Measurements from ENCODE around the gene BRPF1. TPM values are rescaled to one million over a fixed set of nuclear protein-coding genes. Genes with fewer than 3 reads are reported as not detected.
"Not testable (repeated sequence)": the region's sequence is repeated elsewhere in the genome, so short reads cannot be mapped to it uniquely, and the experiment has no call there.

Gene BRPF1
- polyA plus RNA-seq, 12 donors = 9.8 to 17.9 (median 12.3) TPM; not detected in 1

DNA sequence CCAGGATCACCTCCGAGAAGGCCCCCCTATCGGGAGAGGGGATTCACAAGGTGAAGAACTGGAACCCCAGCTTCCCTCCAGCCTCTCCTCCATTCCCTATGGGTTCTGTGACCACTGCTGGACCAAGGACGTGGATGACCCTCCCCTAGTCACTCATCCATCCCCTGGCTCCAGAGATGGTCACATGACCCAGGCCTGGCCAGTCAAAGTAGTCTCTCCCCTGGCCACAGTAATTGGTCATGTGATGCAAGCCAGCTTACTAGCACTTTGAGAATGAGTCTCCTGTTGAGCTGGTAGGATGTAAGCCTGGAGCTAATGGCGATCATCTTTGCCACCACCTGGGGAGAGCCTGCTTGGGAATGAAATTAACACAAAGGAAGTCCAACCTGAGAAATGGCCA lies 34.3 kb downstream of the BRPF1 start:
- no peak for DNase-seq

DNA sequence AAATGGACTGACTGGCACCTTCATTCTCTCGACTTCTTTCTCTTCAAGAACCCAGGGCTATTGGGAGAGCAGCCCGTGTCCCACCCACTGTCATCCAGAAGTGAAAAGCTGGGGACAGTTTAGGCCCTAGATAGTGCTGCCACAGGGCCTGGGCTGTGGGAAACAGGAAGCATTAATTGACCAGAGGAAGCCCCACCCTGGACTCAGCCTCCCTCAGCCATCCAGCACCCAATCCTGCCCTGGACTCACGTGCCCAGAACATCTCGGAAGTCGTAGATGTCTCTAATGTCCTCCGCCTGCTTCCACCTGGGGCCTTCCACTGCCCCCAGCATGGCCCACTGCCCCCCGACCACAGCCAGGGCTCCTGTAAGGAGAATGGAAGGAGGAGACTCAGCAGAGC lies 35.9 kb downstream of the BRPF1 start:
- no peak for DNase-seq

DNA sequence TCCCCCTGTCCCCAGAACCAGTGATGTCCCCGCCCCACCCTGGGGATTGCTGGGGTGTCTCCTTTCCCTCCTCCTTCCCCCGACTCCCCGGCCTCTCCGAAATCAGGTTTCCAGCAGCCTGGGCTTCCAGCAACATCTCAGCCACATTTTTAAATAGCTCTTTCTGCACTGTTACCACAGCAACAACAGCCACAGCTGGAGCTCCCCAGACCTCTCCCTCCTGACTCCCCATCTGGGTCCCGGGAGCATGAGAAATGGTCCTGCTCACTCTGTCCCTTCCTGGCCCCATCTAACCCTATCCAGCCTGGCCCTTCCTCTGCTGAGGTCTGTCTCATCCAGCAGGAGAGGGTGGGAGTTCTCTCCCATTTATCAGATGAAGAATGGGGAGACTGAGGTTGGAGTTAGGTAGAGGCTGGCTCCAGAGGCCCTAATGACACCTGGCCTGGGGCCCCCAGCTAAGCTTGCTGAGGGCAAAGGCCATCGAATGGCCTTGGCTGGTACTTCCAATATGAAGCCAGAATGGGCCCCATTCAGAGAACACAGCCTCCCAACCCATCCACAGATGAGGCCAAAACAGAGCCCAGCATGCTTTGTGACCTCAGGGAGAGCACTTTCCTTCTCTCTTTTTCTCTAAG lies 36.7 kb downstream of the BRPF1 start:
- DNase-seq = no peak

DNA sequence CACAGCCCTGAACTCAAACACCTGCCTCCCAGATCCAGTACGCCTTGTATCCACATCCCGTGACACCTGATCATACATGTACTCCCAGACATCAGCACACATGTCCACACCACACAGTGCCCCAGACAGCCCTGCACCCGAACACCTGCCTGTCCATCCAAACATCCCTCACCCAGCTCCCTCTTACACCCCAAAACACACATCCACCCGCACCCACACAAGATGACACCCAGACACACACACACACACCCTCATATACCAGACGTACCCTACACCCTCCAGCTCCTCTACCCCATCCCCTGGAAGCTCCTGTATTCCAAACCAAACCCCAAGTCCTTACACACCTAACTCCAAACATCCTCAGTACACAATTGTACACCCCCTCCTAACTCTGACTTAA lies 37.5 kb downstream of the BRPF1 start:
- DNase-seq = no peak

DNA sequence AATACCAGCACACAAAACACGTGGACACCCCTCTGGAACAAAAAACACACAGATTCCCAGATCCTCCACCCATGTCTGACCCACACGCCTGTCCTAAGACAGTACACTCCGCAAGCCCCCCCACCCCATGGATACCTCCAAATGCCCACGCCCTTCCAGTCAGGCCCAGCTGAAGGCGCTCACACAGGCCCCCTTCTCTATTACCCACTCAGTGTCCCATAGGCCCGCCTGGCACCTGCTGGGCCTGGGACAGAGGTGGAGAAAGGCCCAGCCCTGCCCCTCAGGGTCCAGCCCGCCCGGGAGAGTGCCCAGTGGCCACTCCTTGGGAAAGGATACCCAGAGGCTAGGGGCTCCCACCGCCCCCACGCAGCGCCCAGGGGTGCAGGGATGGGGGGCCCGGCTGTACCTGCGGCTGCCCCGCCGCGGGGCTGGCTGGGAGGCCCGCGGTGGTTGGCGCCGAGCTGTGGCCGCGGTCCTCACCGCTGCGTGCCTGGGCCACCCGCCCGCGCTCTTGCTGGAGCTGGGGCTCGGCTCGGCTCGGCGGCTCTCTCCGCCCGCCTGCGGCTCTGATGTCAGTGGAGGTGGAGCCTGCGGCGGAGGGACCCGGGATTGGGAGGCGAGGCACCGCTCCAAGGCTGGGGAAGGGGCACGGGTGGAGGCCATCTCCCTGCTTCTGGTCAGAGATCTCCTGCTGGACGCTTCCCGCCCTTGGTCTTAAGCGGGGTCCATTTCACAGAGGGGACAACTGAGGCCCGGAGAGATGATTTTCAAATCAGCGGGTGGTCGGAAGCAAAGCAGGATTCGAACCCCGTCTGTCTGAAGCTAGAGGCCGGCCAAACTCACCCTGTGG lies 38.1 kb downstream of the BRPF1 start, which contains the start of gene CAMK1:
CAMK1 (minus strand) TSS at position 522 of the 850 bp plus-strand sequence. CDS start 2,198 bp downstream, outside the sequence.
- DNase-seq = peak; percentile 80

DNA sequence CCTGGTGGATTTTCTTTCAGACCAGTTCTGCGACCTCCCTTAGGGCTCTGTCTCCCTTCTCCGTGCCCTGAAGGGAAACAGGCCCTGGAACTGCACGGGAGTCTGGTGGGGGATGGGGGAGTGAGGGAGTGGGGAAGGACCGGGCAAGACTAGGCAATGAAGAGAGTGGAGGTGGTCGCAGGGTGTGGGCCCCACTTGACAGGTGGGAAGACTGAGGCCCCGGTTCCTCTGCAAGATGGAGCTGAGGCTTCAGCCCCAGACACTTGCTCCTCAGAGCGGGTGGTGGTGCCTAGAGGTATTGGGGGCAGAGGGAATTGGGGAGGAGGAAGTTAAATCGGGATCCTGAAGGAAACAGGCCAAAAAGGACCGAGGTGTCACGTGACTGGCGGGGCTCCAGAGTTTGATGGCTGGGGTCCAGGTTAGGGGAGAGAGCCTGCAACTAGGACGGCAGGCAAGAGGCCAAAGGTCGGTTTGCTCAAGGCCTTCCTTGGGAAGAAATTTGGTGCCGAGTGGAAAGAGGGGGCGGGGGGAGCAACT lies 38.8 kb downstream of the BRPF1 start:
- peak; percentile 79 for DNase-seq

DNA sequence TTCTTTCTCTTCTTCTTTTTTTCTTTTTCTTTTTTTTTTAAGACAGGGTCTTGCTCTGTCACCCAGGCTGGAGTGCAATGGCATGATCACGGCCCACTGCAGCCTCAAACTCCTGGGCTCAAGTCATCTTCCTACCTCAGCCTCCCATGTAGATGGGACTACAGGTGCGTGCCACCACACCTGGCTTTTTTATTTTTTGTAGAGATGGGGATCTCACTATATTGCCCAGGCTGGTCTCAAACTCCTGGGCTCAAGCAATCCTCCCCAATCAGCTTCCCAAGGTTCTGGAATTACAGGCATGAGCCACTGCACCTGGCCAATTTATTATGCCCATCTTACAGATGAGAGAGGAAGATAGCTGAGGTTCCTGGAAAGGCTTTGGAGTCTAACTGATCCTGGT lies 39.5 kb downstream of the BRPF1 start:
- not testable (repeated sequence) for DNase-seq

DNA sequence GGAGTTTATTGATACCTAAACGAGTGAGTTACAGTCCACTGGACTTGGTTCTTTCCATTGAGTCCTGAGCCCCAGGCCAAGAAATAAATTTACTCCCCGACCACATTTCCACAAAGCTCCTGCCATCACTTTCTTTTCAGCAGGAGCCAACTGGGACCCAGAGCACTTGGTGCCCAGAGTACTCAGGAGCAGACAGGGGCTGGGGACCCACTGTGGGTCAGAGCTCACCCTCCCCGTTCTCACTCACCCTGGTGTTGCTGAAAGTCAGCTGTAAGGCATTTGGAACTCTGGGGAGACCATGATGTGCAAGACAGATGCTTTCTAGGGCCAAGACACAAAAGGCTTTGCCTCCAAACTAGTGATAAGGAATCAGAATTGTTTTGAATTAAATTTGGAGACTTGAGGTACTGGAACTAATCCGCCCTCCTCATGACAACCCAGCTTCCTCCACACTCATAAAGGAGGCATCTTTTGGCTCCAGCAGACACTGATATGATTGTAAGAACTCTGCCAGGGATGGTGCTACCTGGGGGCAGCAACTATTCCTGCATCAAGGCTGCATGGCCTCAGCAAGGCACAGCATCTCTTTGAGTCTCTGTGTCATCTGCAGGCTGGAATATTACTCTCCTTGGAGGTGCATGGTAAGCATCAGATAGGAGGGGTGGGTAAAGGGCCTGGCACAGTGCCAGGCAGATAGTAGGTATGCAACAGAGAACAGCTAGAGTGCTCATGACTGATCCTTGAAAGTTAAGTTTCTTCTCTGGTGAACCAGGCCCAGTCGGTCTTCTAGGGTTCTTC lies 45.6 kb downstream of the BRPF1 start:
- no peak for DNase-seq

DNA sequence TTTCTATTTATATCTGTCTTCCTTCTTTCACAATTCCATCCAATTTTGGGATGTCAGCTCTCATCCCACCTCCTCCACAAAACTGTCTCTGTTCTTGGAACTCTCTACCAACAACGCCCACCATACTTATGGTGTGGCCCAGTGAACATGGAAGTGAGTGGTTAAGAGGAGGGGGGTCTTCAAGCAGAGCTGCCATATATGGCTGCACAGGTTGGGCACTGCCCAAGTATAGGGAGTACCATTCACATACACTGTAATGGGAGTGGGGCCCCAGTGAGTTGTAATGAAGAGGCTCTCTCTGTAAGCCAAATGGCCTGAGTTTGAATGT lies 46.1 kb downstream of the BRPF1 start:
- DNase-seq = no peak

DNA sequence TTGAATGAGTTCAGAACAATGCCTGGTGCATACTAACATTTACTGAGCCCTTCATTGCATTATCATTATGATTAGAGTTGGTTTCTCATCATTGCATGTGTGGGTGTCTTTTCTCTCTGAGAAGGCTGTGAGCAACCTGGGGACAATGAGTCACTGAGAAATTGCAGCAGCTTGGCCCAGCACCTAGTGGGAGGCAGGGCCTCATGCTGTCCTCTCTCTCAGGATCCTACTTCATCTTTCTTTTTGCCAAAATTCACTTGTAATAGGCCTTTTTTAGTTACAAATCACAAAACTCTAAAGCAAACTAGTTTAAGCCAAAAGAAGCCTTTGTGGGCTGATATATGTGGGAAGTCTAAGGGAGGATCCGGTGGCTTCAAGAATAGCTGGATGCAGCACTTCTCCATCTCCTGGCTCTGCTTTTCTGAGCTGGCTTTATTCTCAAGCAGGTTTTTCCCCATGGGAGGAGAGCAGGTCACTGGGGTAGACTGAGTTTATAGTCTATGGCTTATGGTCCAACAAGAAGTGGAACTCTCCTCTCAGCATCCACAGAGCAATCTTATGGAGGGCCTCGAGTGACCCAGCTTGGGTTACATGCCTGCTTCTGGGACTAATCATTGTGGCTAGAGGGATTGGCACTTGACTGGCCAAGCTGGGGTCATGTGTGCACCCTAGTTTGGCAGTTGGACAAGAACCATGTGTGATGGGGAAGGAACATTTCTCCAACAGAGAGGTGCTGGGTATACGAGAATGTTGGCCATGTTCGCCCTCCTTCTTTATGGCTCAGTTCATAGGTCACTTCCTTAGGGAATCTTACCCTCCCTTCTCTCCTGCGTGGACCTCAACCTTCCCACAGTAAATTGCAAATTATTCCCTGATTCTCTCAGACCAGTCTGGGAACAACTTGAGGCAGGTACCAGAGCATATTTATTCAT lies 46.9 kb downstream of the BRPF1 start:
- no peak for DNase-seq

DNA sequence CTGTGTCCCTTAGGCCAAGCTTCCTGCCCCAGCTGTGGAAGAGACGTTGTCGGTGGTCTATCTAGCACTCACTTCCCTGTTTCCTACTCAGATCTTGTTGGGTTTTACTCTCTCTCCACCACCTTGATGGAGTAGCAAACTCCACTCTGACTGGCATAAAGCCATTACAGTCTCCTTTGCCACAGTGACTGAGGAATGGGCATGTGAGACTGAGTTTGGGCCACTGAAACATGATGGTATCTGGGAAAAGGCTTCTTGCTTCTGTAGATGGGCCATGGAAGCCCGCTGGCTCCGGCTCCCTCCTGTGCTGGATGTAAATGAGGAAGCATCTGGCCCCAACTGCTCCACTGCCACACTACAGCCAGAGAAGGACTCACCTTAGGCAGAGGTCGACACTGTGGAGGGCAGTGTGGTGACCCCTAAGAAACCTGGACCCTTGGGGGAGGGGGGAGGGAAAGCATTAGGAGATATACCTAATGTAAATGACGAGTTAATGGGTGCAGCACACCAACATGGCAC lies 47.6 kb downstream of the BRPF1 start:
- no peak for DNase-seq

DNA sequence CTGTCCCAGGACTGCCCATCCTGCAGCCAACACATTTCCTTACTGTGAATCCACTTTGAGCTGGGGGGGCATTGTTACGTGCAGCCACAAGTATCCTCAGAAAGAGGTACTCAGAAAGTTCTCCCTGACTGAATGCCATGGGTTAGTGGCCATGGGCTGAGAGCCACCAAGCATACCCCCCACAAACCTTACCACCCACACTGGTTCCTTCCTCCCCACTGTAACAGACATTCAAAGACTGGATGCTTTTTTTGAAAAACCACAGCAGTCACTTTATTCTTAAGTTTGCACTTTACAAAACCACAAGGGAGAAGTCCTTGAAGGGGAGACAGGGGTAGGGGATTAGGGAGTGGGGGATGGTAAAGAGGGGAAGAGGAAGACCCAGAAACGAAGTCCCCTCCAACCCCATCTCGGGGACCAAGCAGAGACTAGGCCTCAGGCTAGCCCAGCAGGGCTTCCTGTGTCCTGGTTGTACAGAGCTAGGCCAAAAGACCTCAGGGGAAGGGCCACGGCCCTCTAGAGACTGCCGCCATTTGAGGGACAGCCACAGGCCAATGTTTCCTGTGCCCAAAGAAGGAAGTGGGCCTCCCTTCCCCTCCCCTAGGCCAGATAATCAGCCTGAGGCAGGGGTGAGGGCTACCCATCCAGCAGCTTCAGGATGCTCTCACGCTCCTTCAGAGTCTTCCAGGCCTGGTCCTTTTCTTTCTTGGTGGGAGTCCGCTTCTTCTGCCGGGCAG lies 48.4 kb downstream of the BRPF1 start:
- no peak for DNase-seq

DNA sequence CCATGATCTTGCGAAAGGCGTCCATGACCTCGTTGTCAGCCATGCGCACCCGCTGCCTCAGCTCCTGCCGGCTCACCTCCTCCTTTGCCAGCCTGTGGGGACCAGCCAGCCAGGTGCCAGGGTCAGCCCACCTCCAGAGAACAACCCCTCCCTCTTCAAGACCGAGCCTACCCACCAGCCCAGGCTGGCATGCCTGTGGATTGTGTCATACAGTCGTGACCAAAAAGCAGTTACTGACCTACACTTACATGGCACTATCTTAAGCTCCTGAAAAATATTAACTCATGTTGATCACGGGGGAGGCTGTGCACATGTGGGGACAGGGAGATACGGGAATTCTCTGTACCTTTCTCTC lies 48.9 kb downstream of the BRPF1 start:
- DNase-seq = no peak

DNA sequence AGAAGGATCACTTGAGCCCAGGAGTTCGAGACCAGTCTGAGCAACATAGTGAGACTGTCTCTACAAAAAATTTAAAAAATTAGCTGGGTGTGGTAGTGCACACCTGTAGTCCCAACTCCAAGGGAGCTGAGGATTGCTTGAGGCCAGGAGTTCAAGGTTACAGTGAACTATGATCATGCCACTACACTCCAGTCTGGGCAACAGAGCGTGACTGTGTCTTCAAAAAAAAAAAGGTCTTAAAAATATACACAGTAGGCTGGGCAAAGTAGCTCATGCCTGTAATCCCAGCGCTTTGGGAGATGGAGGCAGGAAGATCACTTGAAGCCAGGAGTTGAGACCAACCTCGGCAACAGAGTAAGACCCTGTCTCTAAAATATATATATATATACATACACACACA lies 49.4 kb downstream of the BRPF1 start:
- no peak for DNase-seq

DNA sequence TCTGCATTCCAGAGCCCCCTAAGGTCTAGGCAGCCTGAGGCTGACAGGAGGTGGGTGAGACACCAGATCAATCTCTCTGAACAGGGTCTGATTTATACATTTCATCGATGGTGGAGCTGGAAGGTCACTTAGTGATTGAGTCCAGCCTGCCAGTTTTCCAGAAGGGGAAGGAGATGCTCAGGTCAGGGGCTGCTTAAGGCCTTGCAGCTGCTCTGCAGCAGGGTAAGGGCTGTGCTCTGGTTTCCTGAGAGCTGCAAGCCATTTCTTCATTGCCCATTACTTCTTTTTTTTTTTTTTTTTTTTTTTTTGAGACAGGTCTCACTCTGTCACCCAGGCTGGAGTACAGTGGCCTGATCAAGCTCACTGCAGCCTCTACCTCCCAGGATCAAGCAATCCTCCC lies 50.0 kb downstream of the BRPF1 start:
- DNase-seq = no peak

DNA sequence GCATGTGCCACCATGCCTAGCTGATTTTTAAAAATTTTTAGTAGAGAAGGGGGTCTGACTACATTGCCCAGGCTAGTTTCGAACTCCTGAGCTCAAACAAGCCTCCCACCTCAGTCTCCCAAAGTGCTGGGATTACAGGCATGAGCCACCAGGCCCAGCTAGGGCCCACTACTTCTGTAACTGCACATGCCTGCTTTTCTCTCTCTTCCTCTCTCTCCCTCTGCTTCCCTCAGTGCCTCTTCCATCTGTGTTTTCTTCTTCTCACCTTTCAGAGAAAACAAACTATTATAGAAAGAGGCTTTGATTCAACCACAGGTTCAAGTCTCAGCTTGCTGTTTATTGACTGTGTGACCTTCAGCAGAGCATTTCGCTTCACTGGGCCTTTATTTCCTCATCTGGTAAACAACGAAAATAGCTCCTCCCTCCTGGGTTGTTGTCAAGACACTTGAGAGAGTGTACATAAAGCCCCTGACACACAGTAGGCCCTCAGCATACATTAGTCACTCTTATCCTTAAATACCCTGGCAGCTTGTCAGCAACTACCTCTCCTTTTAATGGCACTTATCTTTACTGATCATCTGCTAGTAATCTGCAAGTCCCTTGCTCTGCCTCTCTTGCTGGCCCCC lies 50.6 kb downstream of the BRPF1 start:
- DNase-seq = no peak

DNA sequence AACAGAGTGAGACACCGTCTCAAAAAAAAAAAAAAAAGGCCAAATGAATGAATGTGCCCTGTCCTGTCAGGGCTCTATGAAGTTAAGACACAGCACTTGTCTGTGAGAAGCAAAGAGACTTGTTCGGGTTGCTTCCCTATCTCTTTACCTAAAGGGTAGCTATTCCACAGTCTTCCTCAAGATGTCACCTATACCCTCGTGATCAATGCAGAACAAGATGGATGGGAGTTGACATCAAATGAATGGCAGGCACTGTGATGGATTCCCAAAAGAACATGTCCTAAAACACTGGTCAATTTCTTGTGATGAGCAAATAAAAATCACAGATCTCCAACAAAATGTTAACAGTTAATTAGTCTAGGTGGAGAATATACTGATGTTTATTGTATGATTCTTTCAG lies 51.2 kb downstream of the BRPF1 start:
- no peak for DNase-seq

DNA sequence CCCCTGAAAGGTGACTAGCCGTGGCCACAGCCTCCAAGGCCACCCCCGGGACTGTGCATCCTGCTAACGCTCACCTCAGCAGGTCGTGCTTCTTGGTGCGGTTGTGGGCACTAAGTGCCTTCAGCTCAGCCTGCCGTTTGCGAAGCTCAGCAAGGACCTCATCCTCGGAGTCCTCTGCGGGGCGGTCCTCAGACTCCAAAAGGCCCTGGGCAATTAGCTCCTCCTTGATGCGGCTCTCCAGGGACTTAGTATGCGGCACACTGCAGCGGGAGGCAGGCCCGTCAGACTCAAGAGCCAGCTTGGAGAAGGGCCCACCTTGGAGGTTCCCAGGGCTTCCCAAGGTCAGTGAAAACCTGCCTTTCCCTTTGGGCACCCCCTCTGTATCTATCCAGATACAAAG lies 52.4 kb downstream of the BRPF1 start:
- DNase-seq = no peak

DNA sequence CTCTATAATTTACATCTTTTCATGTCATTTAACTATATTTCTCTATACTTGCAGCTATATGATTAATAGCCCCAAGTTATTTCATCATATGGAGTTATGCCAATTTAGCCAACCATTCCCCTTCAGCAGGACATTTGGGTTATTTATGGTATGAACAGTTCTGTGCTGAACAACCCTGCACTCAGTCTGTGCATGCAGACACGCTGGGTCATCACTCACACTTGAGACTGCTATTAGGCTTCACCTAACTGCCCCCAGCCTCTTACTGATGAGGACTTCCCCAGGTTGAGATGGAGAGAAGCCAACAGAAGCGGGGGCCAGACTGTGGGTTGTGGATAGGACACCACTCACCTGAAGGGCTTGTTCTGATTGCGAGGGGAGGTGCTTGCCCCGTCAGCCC lies 53.4 kb downstream of the BRPF1 start:
- DNase-seq = no peak

DNA sequence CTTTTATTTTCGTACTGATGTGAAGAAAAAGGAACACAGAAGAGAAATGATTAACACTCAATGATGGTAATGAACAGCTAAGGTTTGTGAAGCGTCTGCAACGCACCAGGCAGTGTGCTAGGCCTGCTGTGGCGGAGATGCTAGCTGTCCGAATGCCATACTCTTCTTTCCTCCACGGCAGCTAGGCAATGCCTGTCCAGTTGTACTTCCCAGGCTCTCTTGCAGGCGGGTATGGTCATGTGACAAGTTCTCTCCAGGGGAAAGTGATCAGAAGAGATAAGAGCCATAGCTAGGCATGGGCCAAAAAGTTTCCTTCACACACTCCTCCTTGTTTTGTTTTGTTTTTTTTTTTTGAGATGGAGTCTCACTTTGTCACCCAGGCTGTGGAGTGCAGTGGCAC lies 54.1 kb downstream of the BRPF1 start:
- DNase-seq = no peak
